HG03280 (cell line): ENCODE measurements around the gene BEGAIN.

Experiments
- ATAC-seq: cut with Tn5 transposase; IDR thresholded peaks from one replicate; pipeline ENCODE4 v1.9.1; 2021; ENCODE audit warnings: mild to moderate bottlenecking, moderate library complexity; ENCODE audit not compliant: unreplicated experiment

The BEGAIN gene, protein sequence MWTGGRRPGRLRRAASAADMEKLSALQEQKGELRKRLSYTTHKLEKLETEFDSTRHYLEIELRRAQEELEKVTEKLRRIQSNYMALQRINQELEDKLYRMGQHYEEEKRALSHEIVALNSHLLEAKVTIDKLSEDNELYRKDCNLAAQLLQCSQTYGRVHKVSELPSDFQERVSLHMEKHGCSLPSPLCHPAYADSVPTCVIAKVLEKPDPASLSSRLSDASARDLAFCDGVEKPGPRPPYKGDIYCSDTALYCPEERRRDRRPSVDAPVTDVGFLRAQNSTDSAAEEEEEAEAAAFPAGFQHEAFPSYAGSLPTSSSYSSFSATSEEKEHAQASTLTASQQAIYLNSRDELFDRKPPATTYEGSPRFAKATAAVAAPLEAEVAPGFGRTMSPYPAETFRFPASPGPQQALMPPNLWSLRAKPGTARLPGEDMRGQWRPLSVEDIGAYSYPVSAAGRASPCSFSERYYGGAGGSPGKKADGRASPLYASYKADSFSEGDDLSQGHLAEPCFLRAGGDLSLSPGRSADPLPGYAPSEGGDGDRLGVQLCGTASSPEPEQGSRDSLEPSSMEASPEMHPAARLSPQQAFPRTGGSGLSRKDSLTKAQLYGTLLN

GRCh38 chr14:100587086-100587762 lies at the start of gene BEGAIN:
Gene BEGAIN, minus strand, starts transcription at chr14:100587417. Its CDS starts 127 bp downstream, at chr14:100587290.
- no peak for ATAC-seq

GRCh38 chr14:100636559-100636958 lies 49.3 kb upstream of the BEGAIN start:
- ATAC-seq = no peak

GRCh38 chr14:100634026-100634425 lies 46.8 kb upstream of the BEGAIN start:
- no peak for ATAC-seq

- no peak for ATAC-seq
These were observed 46.2 kb upstream of the BEGAIN start for GRCh38 chr14:100633406-100633805.

DNA sequence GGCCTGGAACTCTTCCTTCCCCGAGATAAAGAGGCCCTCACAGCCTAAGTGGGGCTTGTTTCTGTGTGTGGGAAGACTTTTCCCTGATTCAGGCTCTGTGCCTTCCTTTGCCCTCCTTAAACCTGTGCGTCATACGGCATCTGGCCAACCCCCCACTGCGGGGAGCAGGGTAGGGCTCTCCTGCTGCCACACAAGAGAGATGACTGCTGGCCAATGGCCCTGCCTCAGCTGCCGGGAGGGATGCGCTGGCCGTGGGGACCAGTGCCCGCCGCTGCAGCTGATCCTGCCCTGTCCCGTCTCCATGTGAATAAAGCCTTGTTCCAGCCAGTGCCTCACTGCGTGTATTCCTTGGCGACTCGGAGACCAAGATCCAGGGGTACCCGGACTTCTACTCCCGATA lies 42.5 kb upstream of the BEGAIN start:
- no peak for ATAC-seq

DNA sequence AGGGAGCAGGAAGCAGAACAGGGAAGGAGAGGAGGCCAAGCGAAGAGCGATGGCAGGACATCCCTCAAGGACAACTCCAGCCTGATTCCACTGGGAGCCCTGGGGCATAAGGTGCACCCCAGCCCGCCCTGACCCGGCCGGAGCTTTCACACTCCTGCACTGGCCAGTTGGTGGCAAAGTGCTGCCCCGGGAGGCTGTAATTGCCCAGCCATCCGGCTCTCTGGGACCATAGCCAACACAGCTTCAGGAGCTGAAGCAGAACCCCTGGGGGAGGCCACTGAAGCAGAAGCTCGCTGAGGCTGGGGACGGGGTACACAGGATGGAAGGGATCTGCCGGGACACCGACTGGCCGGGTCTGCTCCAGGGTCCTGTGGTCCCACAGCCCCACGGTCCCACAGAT lies 41.9 kb upstream of the BEGAIN start:
- no peak for ATAC-seq

- no peak for ATAC-seq
These were observed 41.0 kb upstream of the BEGAIN start for GRCh38 chr14:100628225-100628624.

GRCh38 chr14:100626614-100627013 lies 39.4 kb upstream of the BEGAIN start:
- no peak for ATAC-seq

DNA sequence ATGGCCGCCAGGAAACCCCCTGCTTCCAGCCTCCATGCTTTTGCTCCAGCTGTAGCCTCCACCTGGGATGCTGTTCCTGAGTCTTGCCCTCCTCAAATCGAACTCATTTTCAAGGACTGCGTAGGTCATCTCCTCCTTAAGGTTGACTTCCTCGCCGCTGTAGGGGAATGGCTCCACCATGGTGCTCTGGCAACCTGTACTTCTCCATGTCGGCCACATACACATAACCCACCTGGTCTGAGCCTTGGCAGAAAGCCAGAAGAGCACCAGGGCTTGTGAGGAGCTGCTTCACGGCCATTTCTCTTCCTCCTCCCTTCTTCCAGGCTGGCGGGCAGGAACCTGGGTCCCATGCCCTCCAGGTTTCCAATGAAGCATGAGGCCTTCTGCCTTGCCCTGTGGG lies 36.7 kb upstream of the BEGAIN start:
- no peak for ATAC-seq

DNA sequence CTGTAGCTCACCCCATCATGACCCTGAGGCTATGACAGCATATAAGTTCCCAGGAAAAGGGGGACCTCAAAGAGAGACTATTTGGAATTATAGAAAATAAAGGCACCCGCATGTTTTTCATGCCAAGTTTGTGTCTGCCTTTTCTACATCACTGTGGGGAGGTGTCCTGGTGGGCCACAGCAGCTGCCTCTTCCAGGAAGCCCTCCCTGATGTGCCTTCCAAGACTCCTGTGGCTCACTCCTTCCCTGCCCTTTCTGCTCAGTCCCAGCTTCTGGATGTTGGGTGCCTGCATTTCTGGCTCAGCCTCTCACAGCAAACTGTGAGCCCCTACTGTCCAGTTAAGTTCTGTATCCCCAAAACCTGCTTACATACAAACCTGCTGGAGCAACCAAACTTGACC lies 36.3 kb upstream of the BEGAIN start:
- ATAC-seq = no peak

- ATAC-seq = no peak
These were observed 35.7 kb upstream of the BEGAIN start for GRCh38 chr14:100622708-100623485.

DNA sequence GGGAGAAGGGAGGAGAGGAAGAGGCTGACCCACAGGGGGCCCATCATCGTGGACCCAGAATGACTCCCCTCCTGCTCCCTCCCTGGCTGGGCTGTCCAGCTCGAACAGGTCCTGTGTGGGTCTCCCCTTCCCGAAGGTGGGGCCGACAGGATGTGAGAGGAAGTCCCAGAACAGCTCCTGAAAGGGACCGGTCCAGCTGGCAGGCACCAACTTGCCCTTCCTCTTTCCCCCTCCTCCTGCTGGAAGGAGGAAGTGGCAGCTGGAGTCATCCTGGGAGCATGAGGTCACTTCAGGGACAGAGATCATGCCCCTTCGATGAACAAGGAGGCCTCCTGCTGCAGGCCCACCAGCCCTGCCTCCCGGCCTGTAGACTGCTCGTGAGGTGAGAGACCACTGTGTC lies 35.0 kb upstream of the BEGAIN start:
- no peak for ATAC-seq

- ATAC-seq = no peak
These were observed 34.6 kb upstream of the BEGAIN start for GRCh38 chr14:100621806-100622205.

GRCh38 chr14:100620255-100621100 lies 33.3 kb upstream of the BEGAIN start:
- ATAC-seq = no peak

- no peak for ATAC-seq
These were observed 32.4 kb upstream of the BEGAIN start for GRCh38 chr14:100619396-100620254.

GRCh38 chr14:100618763-100619320 lies 31.6 kb upstream of the BEGAIN start:
- ATAC-seq = no peak

GRCh38 chr14:100618318-100618693 lies 31.1 kb upstream of the BEGAIN start:
- no peak for ATAC-seq

- no peak for ATAC-seq
These were observed 30.4 kb upstream of the BEGAIN start for GRCh38 chr14:100617410-100618317.
